Measurements from ENCODE around the gene TCF7L2.
A peak's percentile ranks its signal among the peaks of the same experiment; 100 is the strongest.

TCF7L2 gene

DNA sequence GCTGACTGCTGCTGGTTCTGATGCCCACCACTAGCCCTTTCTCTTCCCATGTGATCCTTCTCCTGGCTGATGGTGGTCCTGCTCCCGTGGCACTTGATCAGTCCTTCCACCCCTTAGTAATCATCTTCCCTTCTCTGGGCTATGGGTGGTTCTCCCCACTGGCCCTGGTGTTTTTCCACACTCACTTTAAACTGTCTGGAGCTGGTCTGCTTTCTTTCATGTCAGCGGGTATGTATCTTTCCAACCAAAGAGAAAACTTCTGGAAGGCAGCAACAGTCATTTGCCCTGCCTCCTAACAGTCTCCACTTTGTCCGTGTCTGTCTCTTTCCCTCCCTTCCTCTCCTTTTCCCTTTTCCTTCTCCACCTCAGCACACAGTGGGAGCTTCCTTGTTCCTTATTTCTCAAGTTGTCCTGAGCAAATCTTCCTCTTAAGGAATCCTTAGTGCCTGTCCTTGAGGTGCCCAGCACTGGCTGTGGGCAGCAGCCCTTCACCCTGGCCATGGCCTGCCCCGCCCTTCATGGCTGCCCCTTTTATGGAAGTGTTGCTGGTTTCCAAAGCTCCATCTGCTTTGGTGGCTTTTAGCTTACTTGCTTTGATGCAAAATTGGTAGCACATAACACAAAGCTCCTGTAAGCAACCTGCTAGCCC is 189.0 kb downstream of the TCF7L2 start:
- no peaks in the 10 kb centered on the region for H3K27me3 Mint-ChIP-seq

DNA sequence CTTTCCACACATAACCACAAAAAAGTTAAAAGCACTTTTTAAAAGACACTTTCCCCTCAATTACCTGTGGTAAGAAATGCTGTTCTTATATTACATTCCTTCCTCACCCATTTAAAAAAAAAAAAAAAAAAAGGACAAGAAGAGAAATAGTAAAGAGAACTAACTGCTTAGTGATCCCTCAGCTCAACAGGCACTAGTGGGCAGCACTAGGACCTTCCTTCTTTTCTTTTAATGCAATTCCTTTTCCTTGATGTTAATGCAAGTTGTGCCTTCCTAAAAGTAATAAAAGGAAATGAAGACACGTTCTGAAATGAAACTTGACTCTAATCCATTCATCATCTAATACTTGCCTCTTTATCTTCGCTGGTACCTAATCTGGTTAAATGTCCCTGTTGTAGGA is 189.7 kb downstream of the TCF7L2 start:
- Mint-ChIP-seq H3K4me1 (peaks cover 8% of the 10 kb centered on the region), H3K9me3 (no peaks in the 10 kb centered on the region), H3K27ac (no peak overlapping the region), H3K27me3 (no peaks in the 10 kb centered on the region), H3K4me3 (no peak overlapping the region)
- ATAC-seq (no peak), DNase-seq (no peak)

More for the DNA sequence above, 189.0 kb downstream of the TCF7L2 start:
- DNase-seq (no peak), ATAC-seq (no peak)
- Mint-ChIP-seq H3K9me3 (no peaks in the 10 kb centered on the region), H3K27ac (no peak overlapping the region), H3K4me3 (no peak overlapping the region), H3K4me1 (peaks cover 8% of the 10 kb centered on the region)

DNA sequence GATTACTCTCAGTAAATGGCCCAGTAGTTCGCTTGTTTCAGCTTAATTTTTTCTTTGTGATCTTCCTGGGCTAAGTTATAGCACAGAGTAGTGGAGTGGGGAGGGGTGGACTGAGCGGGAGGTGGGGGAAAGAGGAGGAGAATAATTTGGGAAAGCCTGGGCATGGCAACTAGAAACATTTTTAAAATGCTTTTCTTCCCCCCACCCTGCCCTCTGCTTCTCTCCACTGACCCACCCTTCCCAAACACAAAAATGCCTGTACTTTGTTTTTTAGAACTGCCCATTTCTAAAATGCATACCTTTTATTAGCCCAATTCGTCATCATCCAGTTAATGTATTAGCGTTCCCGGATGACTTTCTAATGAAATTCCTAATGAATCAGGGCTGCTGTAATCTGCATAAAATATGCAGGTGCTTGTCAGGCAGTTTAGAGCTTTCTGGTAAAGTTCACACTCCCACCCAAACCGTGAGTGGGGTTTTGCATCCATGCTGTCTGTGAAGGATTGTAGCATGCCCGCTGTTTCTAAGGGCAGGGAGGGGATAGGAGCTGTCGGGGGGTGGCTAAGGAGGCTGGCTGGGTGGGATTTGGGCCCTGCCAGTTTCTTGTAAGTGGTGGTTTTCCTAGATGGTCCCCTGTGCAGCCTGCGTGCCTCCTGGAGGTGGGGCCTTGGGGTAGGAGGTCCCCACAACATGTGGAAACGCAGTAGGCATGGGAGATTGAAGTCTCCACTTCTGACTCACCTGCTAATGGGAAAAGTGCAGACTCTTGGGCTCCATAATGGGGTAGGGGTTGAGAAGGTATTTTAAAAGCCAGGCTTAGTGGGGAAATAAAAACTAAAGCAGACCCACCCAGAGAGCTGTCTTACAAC is 190.3 kb downstream of the TCF7L2 start:
- H3K27ac Mint-ChIP-seq = no peak overlapping the region
- no peak for ATAC-seq
- no peak for DNase-seq
- H3K4me3 Mint-ChIP-seq = no peak overlapping the region
- H3K27me3 Mint-ChIP-seq = no peaks in the 10 kb centered on the region
- H3K4me1 Mint-ChIP-seq = peaks cover 8% of the 10 kb centered on the region
- no peaks in the 10 kb centered on the region for H3K9me3 Mint-ChIP-seq

DNA sequence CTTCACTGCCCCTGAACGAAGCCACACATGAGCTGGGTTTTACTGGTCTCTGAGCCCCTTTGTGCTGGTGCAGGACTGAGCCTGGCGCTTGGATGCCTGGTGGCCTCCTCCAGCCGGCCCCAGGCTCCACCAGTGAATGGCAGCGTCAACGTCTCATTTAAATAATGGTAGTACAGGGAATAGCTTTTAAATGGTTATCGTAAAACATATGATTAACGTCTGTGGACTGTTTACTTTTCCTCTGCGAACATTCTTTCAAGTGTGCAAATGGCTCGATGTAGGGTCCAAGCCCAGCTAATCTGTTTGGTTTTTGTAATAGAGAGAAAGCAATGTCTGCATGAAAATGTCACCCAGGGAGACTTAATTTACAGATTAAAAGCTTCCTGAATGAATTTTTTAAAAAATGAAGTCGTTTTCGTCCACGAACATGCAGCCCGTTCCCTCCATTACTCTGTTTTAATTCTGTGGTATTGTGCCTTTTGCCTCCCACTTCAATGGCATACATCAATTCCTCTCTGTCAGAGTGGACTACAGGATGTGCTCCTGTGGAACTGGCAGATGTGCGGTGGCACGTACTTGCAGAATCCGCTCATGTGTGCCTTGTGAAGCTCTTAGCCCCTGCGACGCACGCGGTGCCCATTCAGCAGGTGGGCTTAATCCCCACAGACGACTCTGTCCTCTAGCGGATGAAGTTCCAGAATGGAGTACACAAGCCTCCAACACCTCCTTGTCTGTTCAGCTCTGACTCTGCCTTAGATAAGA is 192.7 kb downstream of the TCF7L2 start:
- ATAC-seq = no peak
- peaks cover 8% of the 10 kb centered on the region for H3K4me1 Mint-ChIP-seq

DNA sequence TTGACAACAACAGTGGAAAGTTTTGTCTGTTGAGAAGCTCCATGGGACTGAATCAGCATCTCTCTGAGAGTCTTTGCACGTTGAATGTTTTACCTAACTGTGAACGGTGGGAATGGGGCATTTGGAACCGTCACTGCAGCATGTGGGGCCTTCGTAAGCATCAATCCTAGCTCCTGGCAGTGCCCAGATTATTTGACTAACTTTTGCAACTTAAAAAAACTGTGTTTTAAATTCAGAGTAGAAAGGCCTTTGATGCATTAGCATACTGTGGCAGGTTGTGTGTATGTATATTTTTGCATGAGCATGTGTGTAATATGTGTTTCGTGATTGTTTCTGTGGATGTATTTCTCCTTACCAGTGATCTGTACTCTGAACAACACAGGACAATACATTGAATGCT is 194.5 kb downstream of the TCF7L2 start:
- H3K4me3 Mint-ChIP-seq = no peak overlapping the region
- no peaks in the 10 kb centered on the region for H3K27me3 Mint-ChIP-seq
- no peaks in the 10 kb centered on the region for H3K4me1 Mint-ChIP-seq
- DNase-seq (no peak), ATAC-seq (no peak)
- H3K27ac Mint-ChIP-seq = no peak overlapping the region
- H3K9me3 Mint-ChIP-seq = no peaks in the 10 kb centered on the region

More for the DNA sequence above, 192.7 kb downstream of the TCF7L2 start:
- no peak for DNase-seq
- no peaks in the 10 kb centered on the region for H3K27me3 Mint-ChIP-seq
- no peaks in the 10 kb centered on the region for H3K9me3 Mint-ChIP-seq
- H3K4me3 Mint-ChIP-seq = no peak overlapping the region
- H3K27ac Mint-ChIP-seq = no peak overlapping the region

DNA sequence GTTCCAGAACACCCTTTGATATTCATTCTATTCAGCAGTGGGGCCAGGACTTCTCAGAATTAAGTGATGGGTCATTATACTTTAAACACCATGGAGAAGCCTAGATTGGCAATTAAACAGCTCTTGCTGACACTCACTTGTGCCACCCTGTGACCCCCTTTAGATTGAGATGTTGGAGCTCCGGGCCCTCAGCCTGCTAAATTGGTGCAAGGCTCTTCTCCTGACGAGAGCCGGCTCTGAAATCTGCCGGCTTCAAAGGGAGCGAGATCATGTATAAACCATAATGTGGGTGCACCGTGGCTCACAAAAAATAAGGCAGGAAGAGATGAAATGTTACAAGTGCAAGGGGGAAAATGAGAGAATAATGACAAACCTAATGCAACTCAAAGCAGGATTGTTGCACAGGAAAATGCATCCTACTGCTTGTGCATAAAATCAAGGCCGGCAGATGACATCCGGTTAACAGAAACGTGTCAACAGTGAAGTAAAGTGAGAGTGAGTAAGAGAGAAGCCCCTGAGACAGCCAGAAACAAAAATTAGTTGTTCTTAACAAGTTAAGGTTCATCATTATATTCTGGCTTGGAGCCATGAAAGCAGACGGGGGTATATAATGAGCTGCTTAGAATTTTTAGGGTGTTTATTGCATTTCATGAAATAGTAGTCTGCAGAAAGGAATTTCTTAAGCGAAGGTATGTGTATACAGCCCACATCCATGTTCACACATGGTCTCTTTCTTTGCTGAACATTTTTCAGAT is 198.2 kb downstream of the TCF7L2 start:
- H3K4me3 Mint-ChIP-seq = no peak overlapping the region
- H3K9me3 Mint-ChIP-seq = no peaks in the 10 kb centered on the region
- H3K27me3 Mint-ChIP-seq = no peaks in the 10 kb centered on the region
- no peak overlapping the region for H3K27ac Mint-ChIP-seq
- H3K4me1 Mint-ChIP-seq = no peaks in the 10 kb centered on the region
- ATAC-seq = no peak
- no peak for DNase-seq

DNA sequence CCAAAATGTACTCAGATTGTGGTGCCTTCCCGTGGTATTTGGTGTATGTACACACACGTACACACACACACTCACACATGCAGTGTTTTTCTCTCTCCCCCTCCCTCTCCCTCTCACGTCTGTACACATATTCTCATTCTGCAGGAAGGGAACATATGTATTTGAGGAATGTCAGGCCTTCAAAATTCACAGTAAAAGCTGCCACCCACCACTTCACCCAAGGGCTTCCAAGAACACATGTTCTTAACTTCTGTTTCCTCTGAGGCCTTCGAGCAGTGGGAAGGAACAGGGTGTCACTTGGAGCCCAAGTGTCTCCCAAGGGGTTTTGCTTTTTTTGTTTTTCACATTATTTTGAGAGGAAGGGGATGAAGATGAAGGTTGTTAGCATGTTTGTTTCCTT is 198.9 kb downstream of the TCF7L2 start:
- DNase-seq = no peak
- Mint-ChIP-seq H3K27me3 (no peaks in the 10 kb centered on the region), H3K27ac (no peak overlapping the region), H3K9me3 (no peaks in the 10 kb centered on the region), H3K4me1 (no peaks in the 10 kb centered on the region), H3K4me3 (no peak overlapping the region)
- no peak for ATAC-seq

DNA sequence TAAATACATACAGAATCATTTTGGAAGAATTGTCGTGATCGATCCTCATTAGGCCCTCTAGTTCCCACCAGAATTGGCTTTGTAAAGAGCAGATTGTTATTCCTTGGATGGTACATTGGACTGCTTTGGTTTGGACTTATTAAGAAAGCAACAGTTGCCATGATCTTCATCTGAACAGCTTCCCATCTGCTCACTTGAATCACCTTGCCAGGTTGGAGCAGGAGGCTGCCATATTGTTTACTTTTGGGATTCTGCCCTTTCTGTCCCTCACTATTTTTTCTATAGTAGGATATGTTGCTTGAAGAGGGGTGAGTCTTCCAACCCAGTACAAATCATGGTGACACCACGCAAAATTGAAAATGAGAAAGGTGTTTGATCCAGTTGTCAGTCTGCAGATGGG is 199.6 kb downstream of the TCF7L2 start:
- H3K9me3 Mint-ChIP-seq = no peaks in the 10 kb centered on the region
- H3K27me3 Mint-ChIP-seq = no peaks in the 10 kb centered on the region
- no peak overlapping the region for H3K4me3 Mint-ChIP-seq
- ATAC-seq = no peak
- no peak overlapping the region for H3K27ac Mint-ChIP-seq
- DNase-seq = no peak
- H3K4me1 Mint-ChIP-seq = no peaks in the 10 kb centered on the region

DNA sequence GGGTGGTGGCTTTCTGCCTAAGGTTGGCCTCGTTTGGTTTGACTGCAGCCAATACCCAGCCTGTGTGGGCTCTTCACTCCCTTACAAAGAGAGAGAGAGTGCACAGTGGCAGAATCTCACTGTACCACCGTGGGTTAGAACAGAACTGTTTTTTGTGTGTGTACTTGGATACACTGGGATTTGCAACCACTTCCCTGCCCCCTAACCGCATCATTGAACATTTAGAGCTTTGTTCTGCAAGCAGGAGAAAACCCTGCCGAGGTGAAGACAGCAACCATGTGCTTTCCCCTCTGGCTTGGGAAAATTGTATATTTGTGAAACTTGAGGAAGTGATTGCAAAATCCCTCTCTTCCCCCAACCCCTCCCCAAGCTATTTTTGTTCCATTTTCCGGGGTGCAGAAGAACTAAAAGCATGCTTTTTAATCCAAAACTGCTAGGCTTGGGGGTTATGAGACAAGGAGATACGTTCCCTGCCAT is 201.2 kb downstream of the TCF7L2 start:
- DNase-seq = no peak
- no peaks in the 10 kb centered on the region for H3K4me1 Mint-ChIP-seq

DNA sequence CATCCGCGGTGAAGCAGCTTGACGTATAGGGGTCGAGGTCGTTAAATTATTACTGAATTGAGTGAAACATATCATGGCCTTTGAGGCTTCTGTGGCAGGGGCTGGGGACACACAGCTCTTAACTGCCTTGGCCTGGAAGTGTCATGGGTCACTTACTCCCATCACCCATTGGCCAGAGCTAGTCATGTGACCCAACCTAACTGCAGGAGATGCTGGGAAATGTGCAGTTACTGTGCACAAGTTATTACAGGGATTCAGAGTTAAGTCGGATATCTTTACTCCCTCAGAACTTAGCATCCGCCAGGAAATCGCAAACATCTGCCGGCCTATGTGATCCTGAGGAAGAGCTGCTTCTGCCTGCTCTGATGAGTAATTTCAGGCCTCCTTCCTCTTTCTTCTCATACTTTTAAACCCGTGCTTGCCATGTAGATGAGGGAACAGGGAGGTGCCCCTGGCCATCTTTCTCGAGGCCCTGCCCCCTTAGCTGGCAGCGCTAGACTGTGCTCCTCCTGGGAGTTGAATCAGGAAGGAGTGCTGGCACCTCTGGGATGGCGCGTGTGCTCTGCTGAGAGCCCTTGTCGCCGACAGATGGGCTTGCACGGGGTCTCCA is 203.6 kb downstream of the TCF7L2 start:
- Mint-ChIP-seq H3K27me3 (no peaks in the 10 kb centered on the region), H3K27ac (peak overlapping the region in 1 of 2 donors; percentile 28), H3K4me1 (no peaks in the 10 kb centered on the region), H3K4me3 (no peak overlapping the region), H3K9me3 (no peaks in the 10 kb centered on the region)
- DNase-seq (no peak), ATAC-seq (no peak)

More for the DNA sequence above, 201.2 kb downstream of the TCF7L2 start:
- Mint-ChIP-seq H3K4me3 (no peak overlapping the region), H3K27me3 (no peaks in the 10 kb centered on the region), H3K9me3 (no peaks in the 10 kb centered on the region), H3K27ac (no peak overlapping the region)
- ATAC-seq = no peak

DNA sequence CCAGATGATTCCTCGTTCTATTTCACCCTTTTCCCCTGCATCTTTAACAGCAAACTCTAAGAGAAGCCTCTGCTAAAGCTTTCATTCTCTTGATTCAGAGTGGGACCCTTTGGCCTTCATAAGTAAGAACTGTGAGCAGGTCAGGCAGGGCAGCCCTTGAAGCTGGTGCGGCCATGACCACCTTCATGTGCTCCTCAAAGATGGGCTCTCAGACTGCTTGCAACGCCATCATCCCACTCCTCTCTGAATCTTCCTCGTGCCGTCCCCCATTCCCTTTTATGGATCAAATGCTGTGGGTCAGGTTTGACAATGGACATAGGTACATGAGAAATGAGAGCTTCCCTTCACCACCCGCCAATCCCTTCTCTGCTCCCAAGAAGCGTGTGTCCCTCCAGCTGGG is 207.4 kb downstream of the TCF7L2 start:
- Mint-ChIP-seq H3K27me3 (no peaks in the 10 kb centered on the region), H3K27ac (no peak overlapping the region), H3K4me3 (no peak overlapping the region), H3K9me3 (no peaks in the 10 kb centered on the region), H3K4me1 (no peaks in the 10 kb centered on the region)
- ATAC-seq (no peak), DNase-seq (no peak)

DNA sequence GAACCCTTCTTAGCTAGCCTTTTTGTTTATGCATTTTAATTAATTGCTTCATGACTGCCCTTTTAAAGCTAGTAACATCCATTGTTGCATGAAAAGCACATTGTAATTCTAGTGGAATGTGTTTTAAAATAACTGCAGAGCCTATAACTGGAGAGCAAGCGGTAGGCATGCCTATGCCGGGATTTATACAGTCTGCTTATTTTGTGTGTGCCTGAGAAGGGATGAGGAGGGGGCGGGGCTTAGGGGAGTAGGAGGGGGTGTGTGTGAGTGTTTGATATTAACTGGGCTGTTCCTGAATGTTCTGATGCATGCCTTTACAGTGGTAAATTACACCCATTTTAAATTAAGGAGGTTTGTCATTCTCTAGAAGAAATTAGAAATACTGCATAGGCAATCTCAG is 208.1 kb downstream of the TCF7L2 start:
- Mint-ChIP-seq H3K9me3 (no peaks in the 10 kb centered on the region), H3K4me1 (no peaks in the 10 kb centered on the region), H3K4me3 (no peak overlapping the region), H3K27ac (no peak overlapping the region), H3K27me3 (no peaks in the 10 kb centered on the region)
- DNase-seq (no peak), ATAC-seq (no peak)

DNA sequence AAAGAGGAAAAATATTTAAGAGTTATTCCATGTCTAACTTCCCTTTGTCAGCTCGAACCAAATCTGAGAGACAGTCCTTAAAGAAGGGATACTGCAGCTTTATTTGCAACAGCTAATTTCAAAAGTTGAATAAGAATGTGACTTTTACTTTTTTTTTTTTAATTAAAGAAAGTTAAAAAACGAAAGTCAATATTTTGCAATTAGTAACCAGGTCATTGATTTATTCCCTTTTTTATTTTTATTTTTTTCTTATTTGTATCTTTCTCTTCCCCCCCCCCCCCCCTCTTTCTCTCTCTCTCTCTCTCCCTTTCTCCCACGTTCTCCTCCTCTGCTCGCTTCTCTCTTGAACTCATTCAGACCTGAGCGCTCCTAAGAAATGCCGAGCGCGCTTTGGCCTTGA is 209.5 kb downstream of the TCF7L2 start:
- H3K4me1 Mint-ChIP-seq = no peaks in the 10 kb centered on the region
- H3K9me3 Mint-ChIP-seq = no peaks in the 10 kb centered on the region
- no peak overlapping the region for H3K4me3 Mint-ChIP-seq
- DNase-seq = no peak
- H3K27me3 Mint-ChIP-seq = no peaks in the 10 kb centered on the region
- no peak for ATAC-seq
- H3K27ac Mint-ChIP-seq = no peak overlapping the region

DNA sequence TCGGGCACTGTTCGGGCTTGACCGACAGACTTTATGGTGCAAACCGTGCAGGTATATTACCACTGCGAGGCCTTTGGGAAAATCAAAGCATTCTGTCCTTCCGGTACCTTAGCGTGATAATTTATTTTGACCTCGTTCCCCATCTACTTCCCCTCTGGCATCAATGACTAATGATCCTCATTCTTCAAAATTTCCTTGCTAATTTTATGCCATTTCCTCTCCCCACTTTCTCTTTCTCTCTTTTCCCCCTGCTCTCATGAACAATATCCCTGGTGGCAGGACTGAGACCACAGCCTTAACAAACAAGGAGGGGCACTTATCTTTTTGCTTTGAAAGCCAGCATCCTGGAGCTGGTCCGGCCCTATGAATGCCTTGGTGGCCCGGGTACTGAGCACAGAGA is 210.6 kb downstream of the TCF7L2 start:
- Mint-ChIP-seq H3K9me3 (no peaks in the 10 kb centered on the region), H3K27ac (no peak overlapping the region), H3K27me3 (no peaks in the 10 kb centered on the region), H3K4me1 (no peaks in the 10 kb centered on the region), H3K4me3 (no peak overlapping the region)
- ATAC-seq = no peak
- DNase-seq = no peak

DNA sequence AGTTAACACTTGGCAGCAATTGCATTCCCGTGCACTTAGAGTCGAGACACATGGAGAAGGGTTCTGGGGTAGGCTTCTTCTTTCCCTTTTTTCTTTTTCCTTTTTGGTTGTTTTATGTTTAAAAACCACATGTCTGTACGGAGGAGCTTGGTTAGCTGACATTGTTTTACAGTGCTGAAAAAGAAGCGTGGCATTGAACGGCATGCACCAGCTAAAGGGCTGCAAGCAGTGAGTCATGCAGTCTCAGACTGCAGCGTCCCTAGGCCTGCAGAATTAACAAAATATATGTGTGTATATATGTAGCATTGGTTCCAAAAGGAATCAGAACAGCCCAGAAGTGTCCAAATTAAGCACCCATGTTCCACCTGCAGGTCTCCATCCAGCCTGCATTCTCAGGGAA is 211.0 kb downstream of the TCF7L2 start:
- H3K9me3 Mint-ChIP-seq = no peaks in the 10 kb centered on the region
- DNase-seq (no peak), ATAC-seq (no peak)
- H3K27ac Mint-ChIP-seq = no peak overlapping the region
- no peaks in the 10 kb centered on the region for H3K27me3 Mint-ChIP-seq
- no peak overlapping the region for H3K4me3 Mint-ChIP-seq
- no peaks in the 10 kb centered on the region for H3K4me1 Mint-ChIP-seq
